K562 (cell line): ENCODE data around the gene KCTD12. TPM values are rescaled to one million over a fixed set of nuclear protein-coding genes. Genes with fewer than 3 reads are reported as not detected.

Experiments
- ATAC-seq: fragments of 200-7000 bp; cut with Tn5 transposase; 3 replicates; pipeline ENCODE4 v1.9.1; 2020; ENCODE audit warnings: moderate library complexity
- BruUV-seq: library from RNA; stranded (reverse); fragments of 400-500 nt; replicated peaks from 2 replicates; lab custom pipeline; 2021; lab: Mats Ljungman, UMichigan
- CTCF ChIA-PET: fragments of 300-600 bp; formaldehyde crosslinking; extraction: SDS; loops from one replicate; lab custom pipeline; 2021; ENCODE audit warnings: low intra/inter-chr PET ratio; lab: Yijun Ruan, JAX
- POLR2A ChIA-PET: fragments of 300-600, 350-650 bp; sonication (Branson Sonifier 250); formaldehyde crosslinking; extraction: SDS; loops from one replicate; lab custom pipeline; 2021; ENCODE audit warnings: antibody characterized with exemption, inconsistent platforms; lab: Yijun Ruan, JAX
- DNase-seq, 4 experiments: peaks; one replicate each; pipeline versions ENCODE4 v3.0.0 to v3.0.0-alpha.2; 2011 to 2018; ENCODE audit warnings: low spot score in 3 of 4, mixed read lengths in 3 of 4; ENCODE audit errors: extremely low read depth in 1 of 4
- FAIRE-seq: peaks from 2 replicates; lab custom pipeline; 2011; peaks lifted over from hg19 to GRCh38; lab: Jason Lieb, UNC
- H2AFZ ChIP-seq: 2 replicates; pipeline ENCODE4 v1.6.0; 2011; ENCODE audit warnings: low read depth, low read length, control low read depth, inconsistent platforms
- H3K27ac ChIP-seq: fragments of 200-600 bp; 3 replicates; pipeline ENCODE4 v1.8.0; 2011; ENCODE audit warnings: low read depth, mild to moderate bottlenecking, control low read depth, inconsistent platforms, low read length, moderate library complexity, mixed read lengths; ENCODE audit errors: extremely low read depth
- H3K27me3 ChIP-seq, 2 experiments: fragments of 300-600 bp in 1 of 2; 2 replicates in 1 of 2; 3 replicates in 1 of 2; pipeline versions ENCODE4 v1.6.0 to v1.8.0; 2011; ENCODE audit warnings: inconsistent platforms in 2 of 2, low read length in 2 of 2, mild to moderate bottlenecking in 1 of 2, mixed read lengths in 1 of 2, moderate library complexity in 1 of 2; ENCODE audit not compliant: control insufficient read depth in 2 of 2, insufficient read depth in 2 of 2
- H3K36me3 ChIP-seq: fragments of 300-600 bp; 3 replicates; pipeline ENCODE4 v1.8.0; 2011; ENCODE audit warnings: mild to moderate bottlenecking, low read length, inconsistent platforms; ENCODE audit not compliant: control insufficient read depth, insufficient read depth
- H3K4me1 ChIP-seq, 2 experiments: fragments of 200-600 bp in 1 of 2; replicated peaks in 1 of 2; 2 replicates in 1 of 2; 3 replicates in 1 of 2; pipeline versions ENCODE4 v1.5.1 to v1.8.0; 2011; ENCODE audit warnings: inconsistent platforms in 2 of 2, low read length in 2 of 2, mild to moderate bottlenecking in 1 of 2, mixed read lengths in 1 of 2, moderate library complexity in 1 of 2; ENCODE audit not compliant: control insufficient read depth in 2 of 2, insufficient read depth in 2 of 2
- H3K4me2 ChIP-seq: 2 replicates; pipeline ENCODE4 v1.6.1; 2011; ENCODE audit warnings: low read length, control low read depth, inconsistent platforms, mixed read lengths; ENCODE audit not compliant: insufficient read depth
- H3K4me3 ChIP-seq: fragments of 200-600 bp; sonication (generic), shearing (Covaris generic); 2 replicates; pipeline ENCODE4 v1.5.1; 2016; ENCODE audit warnings: control low read depth, inconsistent platforms
- H3K79me2 ChIP-seq: fragments of 200-600 bp; 3 replicates; pipeline ENCODE4 v1.8.0; 2011; ENCODE audit warnings: low read length, inconsistent platforms; ENCODE audit not compliant: control insufficient read depth, insufficient read depth
- H3K9ac ChIP-seq, 2 experiments: 2 replicates each; pipeline versions ENCODE4 v1.6.0 to v1.6.1; 2011; ENCODE audit warnings: low read depth in 2 of 2, low read length in 2 of 2, control low read depth in 1 of 2, inconsistent platforms in 1 of 2, mild to moderate bottlenecking in 1 of 2, mixed read lengths in 1 of 2; ENCODE audit not compliant: insufficient read depth in 1 of 2
- H3K9me1 ChIP-seq: one replicate; pipeline ENCODE4 v1.6.0; 2011; ENCODE audit warnings: inconsistent platforms, mild to moderate bottlenecking, low read length, moderate library complexity; ENCODE audit not compliant: control insufficient read depth, insufficient read depth
- H3K9me3 ChIP-seq: replicated peaks from 2 replicates; pipeline ENCODE4 v1.5.1; 2011; ENCODE audit warnings: low read depth, low read length, inconsistent platforms; ENCODE audit not compliant: control insufficient read depth, insufficient read depth
- H4K20me1 ChIP-seq: replicated peaks from 2 replicates; pipeline ENCODE4 v1.6.1; 2011; ENCODE audit warnings: low read length, inconsistent platforms, mixed read lengths; ENCODE audit not compliant: control insufficient read depth, insufficient read depth
- ARID4B ChIP-seq: sonication (generic); formaldehyde crosslinking; IDR thresholded peaks from 2 replicates; pipeline ENCODE4 v1.8.0; 2022; ENCODE audit warnings: mild to moderate bottlenecking, missing genetic modification reagents
- BRD4 ChIP-seq: fragments of 200-600 bp; sonication (generic); IDR thresholded peaks from 2 replicates; pipeline ENCODE4 v1.6.1; 2017; ENCODE audit warnings: inconsistent platforms
- E2F6 ChIP-seq, 2 experiments: IDR thresholded peaks; 2 replicates each; pipeline ENCODE4 v1.6.1; 2011; ENCODE audit warnings: borderline replicate concordance in 1 of 2, control low read depth in 1 of 2, low read depth in 1 of 2, low read length in 1 of 2, mild to moderate bottlenecking in 1 of 2, mixed read lengths in 1 of 2, moderate library complexity in 1 of 2; ENCODE audit not compliant: insufficient read depth in 1 of 2, insufficient read length in 1 of 2, poor library complexity in 1 of 2, severe bottlenecking in 1 of 2; ENCODE audit errors: extremely low read depth in 1 of 2
- HIVEP1 ChIP-seq: fragments of 250-450 bp; sonication (Bioruptor Pico); IDR thresholded peaks from 2 replicates; pipeline ENCODE4 v1.4.0; 2020; ENCODE audit warnings: mild to moderate bottlenecking
- MEIS2 ChIP-seq: fragments of 450-650 bp; IDR thresholded peaks from 2 replicates; pipeline ENCODE4 v1.6.1; 2014; ENCODE audit warnings: mild to moderate bottlenecking; ENCODE audit not compliant: partially characterized antibody
- NFE2L1 ChIP-seq: fragments of 450-650 bp; IDR thresholded peaks from 2 replicates; pipeline ENCODE4 v1.6.1; 2016; ENCODE audit warnings: missing genetic modification characterization, low read depth, mild to moderate bottlenecking, missing compliant biosample characterization, moderate library complexity, borderline replicate concordance
- STAT5A ChIP-seq: IDR thresholded peaks from 2 replicates; pipeline ENCODE4 v1.6.1; 2012; ENCODE audit warnings: low read length, inconsistent platforms, borderline replicate concordance
- TAF7 ChIP-seq: fragments of 450-650 bp; IDR thresholded peaks from 2 replicates; pipeline ENCODE4 v1.6.1; 2016; ENCODE audit warnings: missing genetic modification characterization, missing compliant biosample characterization
- TCF3 ChIP-seq: sonication (generic); formaldehyde crosslinking; IDR thresholded peaks from 2 replicates; pipeline ENCODE4 v1.4.0; 2020; ENCODE audit warnings: mild to moderate bottlenecking, missing genetic modification reagents
- U2AF2 ChIP-seq: fragments of 200-400 bp; formaldehyde crosslinking; optimal IDR thresholded peaks from 2 replicates; pipeline ENCODE3; 2017; ENCODE audit warnings: low read depth, mild to moderate bottlenecking, low read length
- ZFP36 ChIP-seq: fragments of 150-350 bp; IDR thresholded peaks from 2 replicates; pipeline ENCODE4 v1.6.1; 2018; ENCODE audit warnings: low read length, low read depth; ENCODE audit not compliant: partially characterized antibody
- ZNF124 ChIP-seq: sonication (generic); formaldehyde crosslinking; IDR thresholded peaks from 2 replicates; pipeline ENCODE4 v1.8.1; 2022; ENCODE audit warnings: missing genetic modification reagents
- ZNF699 ChIP-seq: fragments of 250-450 bp; sonication (Bioruptor Pico); IDR thresholded peaks from 2 replicates; pipeline ENCODE4 v1.8.0; 2021; ENCODE audit warnings: mild to moderate bottlenecking, moderate library complexity; ENCODE audit not compliant: insufficient replicate concordance
- WGBS: fragments of 100-300 bp; shearing (Covaris generic); methylation state at CpG from one replicate; pipeline ENCODE4 v1.1.6; 2016; ENCODE audit warnings: low coverage, mixed read lengths; ENCODE audit not compliant: insufficient coverage; ENCODE audit errors: missing lambda C conversion rate; 5-methylcytosine and 5-hydroxymethylcytosine counted together
- in situ Hi-C: fragments of 300-500 bp; cut with MboI; formaldehyde crosslinking; loops from 4 replicates; pipeline ENCODE4 v1.15.0; 2018; ENCODE audit warnings: inconsistent platforms, mixed read lengths
- intact Hi-C: fragments of 100-400 bp; cut with micrococcal nuclease; formaldehyde crosslinking; loops from 2 replicates; pipeline ENCODE4 v1.14.2; 2022
- polyA plus RNA-seq, 8 experiments: library from polyadenylated mRNA; depleted of rRNA in 4 of 8; stranded (reverse) in 5 of 8; unstranded in 3 of 8; fragments of >200 nt; fragmentation: Nextera tagmentation in 2 of 8; fragmentation: Illumina TruSeq in 1 of 8; extraction: Ambion mirVana in 2 of 8; extraction: Trizol in 1 of 8; gene quantifications; 2 replicates each; pipeline versions ENCODE4 v1.2.1 to v1.2.3, GENCODE V29; 2011 to 2014; ENCODE audit warnings: inconsistent platforms in 1 of 8, missing spikeins in 1 of 8
- total RNA-seq, 7 experiments: library from RNA; depleted of rRNA in 6 of 7; stranded (reverse); fragments of >200 nt in 6 of 7; fragmentation: Illumina TruSeq in 2 of 7; extraction: Trizol in 2 of 7; gene quantifications; 2 replicates each; pipeline versions ENCODE4 v1.2.1 to v1.2.3, GENCODE V29; 2011 to 2021; ENCODE audit warnings: low replicate concordance in 1 of 7
- TF ChIP-seq, protein P1 (sequence below): fragments of 200-800 bp; sonication (Bioruptor generic); IDR thresholded peaks from 2 replicates; pipeline ENCODE4 v1.6.1; 2017; ENCODE audit warnings: missing genetic modification characterization, missing compliant biosample characterization

The KCTD12 gene
- total and polyA plus RNA-seq, 9 of the 15 experiments (the other 6 are each of a cell fraction or from before 2014, with no cell fraction given), result 0.14 to 0.93 (median 0.32) TPM

GRCh38 chr13:76830805-76831204, 55.4 kb downstream of the KCTD12 start:
- Histone ChIP-seq H3K4me2 (no peak overlapping the region), H3K27ac (no peak overlapping the region), H3K9ac (no peak overlapping the region), H3K4me3 (no peak overlapping the region), H3K9me1 (no peaks in the 10 kb centered on the region), H4K20me1 (no peaks in the 10 kb centered on the region), H3K9me3 (no peaks in the 10 kb centered on the region), H3K4me1 (no peaks in the 10 kb centered on the region), H3K27me3 (peaks cover 0 to 6% of the 10 kb centered on the region in 2 experiments; a peak in 2 of 5 replicates), H2AFZ (no peak overlapping the region), H3K79me2 (no peaks in the 10 kb centered on the region), H3K36me3 (no peaks in the 10 kb centered on the region)
- no TSS peak for BruUV-seq
- intact Hi-C loops, result no loop called here
- ChIA-PET POLR2A (interaction anchor here (0.7 kb wide), 1 partner anchor 10 kb away, joined by 3 read pairs; no protein-coding TSS in a partner anchor), CTCF (no interaction called here)
- ATAC-seq (no peak), FAIRE-seq (no peak), DNase-seq (no peak)
- TF ChIP-seq STAT5A (no peak), MEIS2 (no peak), U2AF2 (no peak), E2F6 (IDR thresholded peaks at IDR 0.05; ENCODE audit: borderline replicate concordance in 1 of 2, extremely low read depth in 1 of 2, insufficient read depth in 1 of 2, insufficient read length in 1 of 2, low read depth in 1 of 2, low read length in 1 of 2, poor library complexity in 1 of 2, severe bottlenecking in 1 of 2) (no peak), ZNF699 (CRISPR knock-in tag) (no peak), ZFP36 (no peak), BRD4 (no peak), NFE2L1 (tag) (no peak), TCF3 (CRISPR knock-in tag) (no peak), HIVEP1 (CRISPR knock-in tag) (no peak), ARID4B (CRISPR knock-in tag) (no peak), ZNF124 (CRISPR knock-in tag) (no peak), TAF7 (tag) (no peak)
- TF ChIP-seq, protein P1, sequence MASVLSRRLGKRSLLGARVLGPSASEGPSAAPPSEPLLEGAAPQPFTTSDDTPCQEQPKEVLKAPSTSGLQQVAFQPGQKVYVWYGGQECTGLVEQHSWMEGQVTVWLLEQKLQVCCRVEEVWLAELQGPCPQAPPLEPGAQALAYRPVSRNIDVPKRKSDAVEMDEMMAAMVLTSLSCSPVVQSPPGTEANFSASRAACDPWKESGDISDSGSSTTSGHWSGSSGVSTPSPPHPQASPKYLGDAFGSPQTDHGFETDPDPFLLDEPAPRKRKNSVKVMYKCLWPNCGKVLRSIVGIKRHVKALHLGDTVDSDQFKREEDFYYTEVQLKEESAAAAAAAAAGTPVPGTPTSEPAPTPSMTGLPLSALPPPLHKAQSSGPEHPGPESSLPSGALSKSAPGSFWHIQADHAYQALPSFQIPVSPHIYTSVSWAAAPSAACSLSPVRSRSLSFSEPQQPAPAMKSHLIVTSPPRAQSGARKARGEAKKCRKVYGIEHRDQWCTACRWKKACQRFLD (CRISPR knock-in tag), result no peak
- in situ Hi-C loops, result no loop called here
- 0% methylated on average over 10 of the region's 10 CpGs for WGBS
